Measurements from ENCODE around the gene DHX30. TPM values are rescaled to one million over a fixed set of nuclear protein-coding genes. Genes with fewer than 3 reads are reported as not detected.

Gene DHX30
- total RNA-seq, 3 donors from 2014 or later = 46.4 to 72.4 (median 68.1) TPM

GRCh38 chr3:47838503-47838902, 35.6 kb downstream of the DHX30 start:
- H3K27ac ChIP-seq = no peak overlapping the region
- TF ChIP-seq POLR2A (IDR thresholded peaks at IDR 0.05) (no peak), POLR2AphosphoS5 (IDR thresholded peaks at IDR 0.05) (no peak), CTCF (IDR thresholded peaks at IDR 0.05) (no peak)
- no peaks in the 10 kb centered on the region for H3K4me1 ChIP-seq
- DNase-seq (ENCODE audit: low spot score in 2 of 2) = no peak
- no peaks in the 10 kb centered on the region for H3K36me3 ChIP-seq
- H3K9me3 ChIP-seq = no peaks in the 10 kb centered on the region
- no peak overlapping the region for H3K4me3 ChIP-seq
- intact Hi-C loops (cut with DNase I; ENCODE audit: low total_unique reads) = loop anchor here (5.0 kb wide), 1 partner anchor 314 kb away; no protein-coding TSS in a partner anchor
- H3K27me3 ChIP-seq = no peaks in the 10 kb centered on the region

GRCh38 chr3:47841786-47842349, 38.9 kb downstream of the DHX30 start:
- no peaks in the 10 kb centered on the region for H3K4me1 ChIP-seq
- no peak for DNase-seq (ENCODE audit: low spot score in 2 of 2)
- intact Hi-C loops (cut with DNase I; ENCODE audit: low total_unique reads) = no loop called here
- no peaks in the 10 kb centered on the region for H3K36me3 ChIP-seq
- TF ChIP-seq POLR2A (IDR thresholded peaks at IDR 0.05) (no peak), POLR2AphosphoS5 (IDR thresholded peaks at IDR 0.05) (no peak), CTCF (IDR thresholded peaks at IDR 0.05) (no peak)
- no peaks in the 10 kb centered on the region for H3K27me3 ChIP-seq
- H3K27ac ChIP-seq = no peak overlapping the region
- H3K9me3 ChIP-seq = no peaks in the 10 kb centered on the region
- no peak overlapping the region for H3K4me3 ChIP-seq

- TF ChIP-seq POLR2AphosphoS5 (IDR thresholded peaks at IDR 0.05) = no peak
- TF ChIP-seq POLR2A (IDR thresholded peaks at IDR 0.05) = no peak
- H3K36me3 ChIP-seq = peaks cover 11% of the 10 kb centered on the region
- no peaks in the 10 kb centered on the region for H3K27me3 ChIP-seq
- no peak overlapping the region for H3K27ac ChIP-seq
- intact Hi-C loops (cut with DNase I; ENCODE audit: low total_unique reads) = loop anchor here (5.0 kb wide), 1 partner anchor 296 kb away; no protein-coding TSS in a partner anchor
- H3K9me3 ChIP-seq = no peaks in the 10 kb centered on the region
- H3K4me3 ChIP-seq = no peak overlapping the region
- no peaks in the 10 kb centered on the region for H3K4me1 ChIP-seq
- DNase-seq (ENCODE audit: low spot score in 2 of 2) = no peak
Measured at GRCh38 chr3:47846186-47846879, 43.4 kb downstream of the DHX30 start.

GRCh38 chr3:47846880-47847248, 43.9 kb downstream of the DHX30 start:
- TF ChIP-seq CTCF (IDR thresholded peaks at IDR 0.05) = no peak
- no peak for TF ChIP-seq POLR2AphosphoS5 (IDR thresholded peaks at IDR 0.05)
- no peak for TF ChIP-seq POLR2A (IDR thresholded peaks at IDR 0.05)
- H3K27ac ChIP-seq = no peak overlapping the region
- peaks cover 11% of the 10 kb centered on the region for H3K36me3 ChIP-seq
- no peaks in the 10 kb centered on the region for H3K27me3 ChIP-seq
- DNase-seq (ENCODE audit: low spot score in 2 of 2) = no peak
- H3K4me3 ChIP-seq = no peak overlapping the region
- H3K9me3 ChIP-seq = no peaks in the 10 kb centered on the region
- no peaks in the 10 kb centered on the region for H3K4me1 ChIP-seq
- intact Hi-C loops (cut with DNase I; ENCODE audit: low total_unique reads) = loop anchor here (5.0 kb wide), 1 partner anchor 295 kb away; no protein-coding TSS in a partner anchor

GRCh38 chr3:47847260-47847659, 44.3 kb downstream of the DHX30 start:
- DNase-seq (ENCODE audit: low spot score in 2 of 2) = no peak
- Histone ChIP-seq H3K9me3 (no peaks in the 10 kb centered on the region), H3K27me3 (no peaks in the 10 kb centered on the region), H3K27ac (no peak overlapping the region), H3K36me3 (peaks cover 11% of the 10 kb centered on the region), H3K4me1 (no peaks in the 10 kb centered on the region), H3K4me3 (no peak overlapping the region)
- intact Hi-C loops (cut with DNase I; ENCODE audit: low total_unique reads) = loop anchor here (5.0 kb wide), 1 partner anchor 295 kb away; no protein-coding TSS in a partner anchor
- TF ChIP-seq POLR2A (IDR thresholded peaks at IDR 0.05) (no peak), CTCF (IDR thresholded peaks at IDR 0.05) (no peak), POLR2AphosphoS5 (IDR thresholded peaks at IDR 0.05) (no peak)

Data from breast epithelium (tissue), 4 donors.